C4-2B (cell line): Measurements from ENCODE around the gene LRRC61.

Experiments
- CTCF ChIP-seq: fragments of 450-650 bp; conservative IDR thresholded peaks from 2 replicates; pipeline ENCODE4 v1.5.1; 2017; ENCODE audit warnings: mild to moderate bottlenecking
- ZFX ChIP-seq: fragments of 450-650 bp; IDR thresholded peaks from 2 replicates; pipeline ENCODE4 v1.6.1; 2017

GRCh38 chr7:150322114-150322832 is 882 bp upstream of the LRRC61 start:
- TF ChIP-seq CTCF, result no peak
- no peak for TF ChIP-seq ZFX
